RWPE1 (cell line): ENCODE measurements around the gene ARHGAP28.

ENCODE experiments used
- CTCF ChIA-PET: fragments of 350-600 bp; sonication (Branson Sonifier 250); formaldehyde crosslinking; extraction: SDS; loops from one replicate; lab custom pipeline; 2021; lab: Yijun Ruan, JAX
- POLR2A ChIA-PET: fragments of 400-600 bp; formaldehyde crosslinking; extraction: SDS; loops from one replicate; lab custom pipeline; 2020; ENCODE audit warnings: antibody characterized with exemption; ENCODE audit not compliant: low non-redundant PET; lab: Yijun Ruan, JAX
- DNase-seq: peaks from one replicate; pipeline ENCODE4 v3.0.0; 2012; ENCODE audit warnings: low spot score
- H3K27ac ChIP-seq: fragments of 450-650 bp; 2 replicates; pipeline ENCODE4 v1.5.1; 2017
- CTCF ChIP-seq: fragments of 450-650 bp; conservative IDR thresholded peaks from 2 replicates; pipeline ENCODE4 v1.5.1; 2017; ENCODE audit warnings: low read depth, mild to moderate bottlenecking

Gene ARHGAP28

GRCh38 chr18:6782861-6783260, 53.3 kb downstream of the ARHGAP28 start:
- CTCF ChIA-PET = interaction anchor here (0.6 kb wide), 1 partner anchor 861 kb away, joined by 3 read pairs; no protein-coding TSS in a partner anchor
- TF ChIP-seq CTCF = no peak
- no peak overlapping the region for H3K27ac ChIP-seq
- DNase-seq = no peak
- POLR2A ChIA-PET = no interaction called here

GRCh38 chr18:6784046-6784445, 54.5 kb downstream of the ARHGAP28 start:
- POLR2A ChIA-PET = no interaction called here
- CTCF ChIA-PET = no interaction called here
- no peak for DNase-seq
- TF ChIP-seq CTCF = no peak
- H3K27ac ChIP-seq = no peak overlapping the region

- H3K27ac ChIP-seq = no peak overlapping the region
- ChIA-PET CTCF (no interaction called here), POLR2A (no interaction called here)
- TF ChIP-seq CTCF = no peak
- no peak for DNase-seq
Observed at GRCh38 chr18:6785001-6785400, 55.5 kb downstream of the ARHGAP28 start.

- H3K27ac ChIP-seq = no peak overlapping the region
- ChIA-PET CTCF (no interaction called here), POLR2A (no interaction called here)
- DNase-seq = no peak
- no peak for TF ChIP-seq CTCF
Observed at GRCh38 chr18:6785411-6785810, 55.9 kb downstream of the ARHGAP28 start.

- DNase-seq = no peak
- no peak overlapping the region for H3K27ac ChIP-seq
- ChIA-PET POLR2A (no interaction called here), CTCF (interaction anchor here (0.5 kb wide), 1 partner anchor 62 kb away, joined by 3 read pairs; no protein-coding TSS in a partner anchor)
- TF ChIP-seq CTCF = no peak
Observed at GRCh38 chr18:6792391-6792790, 62.9 kb downstream of the ARHGAP28 start.

- POLR2A ChIA-PET = no interaction called here
- CTCF ChIA-PET = no interaction called here
- DNase-seq = no peak
- H3K27ac ChIP-seq = no peak overlapping the region
- TF ChIP-seq CTCF = no peak
Observed at GRCh38 chr18:6793455-6793854, 63.9 kb downstream of the ARHGAP28 start.

- no peak for TF ChIP-seq CTCF
- no peak overlapping the region for H3K27ac ChIP-seq
- no peak for DNase-seq
- POLR2A ChIA-PET = no interaction called here
- CTCF ChIA-PET = no interaction called here
Observed at GRCh38 chr18:6793986-6794385, 64.5 kb downstream of the ARHGAP28 start.
